Choroid plexus epithelial cell (primary cell): Measurements from ENCODE around the gene PAPSS1.
A peak's percentile ranks its signal among the peaks of the same experiment; 100 is the strongest.

ENCODE experiments used
- DNase-seq: peaks from one replicate; pipeline ENCODE4 v3.0.0-alpha.2; 2010; ENCODE audit warnings: low read depth
- H3K4me3 ChIP-seq: 2 replicates; pipeline ENCODE4 v1.5.1; 2011; ENCODE audit warnings: low read depth, mild to moderate bottlenecking, control low read depth, low read length, moderate library complexity
- TF ChIP-seq, protein P1 (sequence below): conservative IDR thresholded peaks from 2 replicates; pipeline ENCODE4 v1.5.1; 2011; ENCODE audit warnings: low read depth, mild to moderate bottlenecking, control low read depth, inconsistent platforms, low read length, moderate library complexity

PAPSS1 gene

GRCh38 chr4:107719922-107720722 lies at the start of gene PAPSS1:
Gene PAPSS1, minus strand, starts transcription at chr4:107720234. Its CDS starts 55 bp downstream, at chr4:107720179.
- DNase-seq = peak; percentile 98
- H3K4me3 ChIP-seq = peak within 1 kb of the TSS; percentile 94
- TF ChIP-seq, protein P1, sequence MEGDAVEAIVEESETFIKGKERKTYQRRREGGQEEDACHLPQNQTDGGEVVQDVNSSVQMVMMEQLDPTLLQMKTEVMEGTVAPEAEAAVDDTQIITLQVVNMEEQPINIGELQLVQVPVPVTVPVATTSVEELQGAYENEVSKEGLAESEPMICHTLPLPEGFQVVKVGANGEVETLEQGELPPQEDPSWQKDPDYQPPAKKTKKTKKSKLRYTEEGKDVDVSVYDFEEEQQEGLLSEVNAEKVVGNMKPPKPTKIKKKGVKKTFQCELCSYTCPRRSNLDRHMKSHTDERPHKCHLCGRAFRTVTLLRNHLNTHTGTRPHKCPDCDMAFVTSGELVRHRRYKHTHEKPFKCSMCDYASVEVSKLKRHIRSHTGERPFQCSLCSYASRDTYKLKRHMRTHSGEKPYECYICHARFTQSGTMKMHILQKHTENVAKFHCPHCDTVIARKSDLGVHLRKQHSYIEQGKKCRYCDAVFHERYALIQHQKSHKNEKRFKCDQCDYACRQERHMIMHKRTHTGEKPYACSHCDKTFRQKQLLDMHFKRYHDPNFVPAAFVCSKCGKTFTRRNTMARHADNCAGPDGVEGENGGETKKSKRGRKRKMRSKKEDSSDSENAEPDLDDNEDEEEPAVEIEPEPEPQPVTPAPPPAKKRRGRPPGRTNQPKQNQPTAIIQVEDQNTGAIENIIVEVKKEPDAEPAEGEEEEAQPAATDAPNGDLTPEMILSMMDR = no peak

- TF ChIP-seq, protein P1 = peak; percentile 43
- DNase-seq = peak; percentile 36
- no peak overlapping the region for H3K4me3 ChIP-seq
Observed at GRCh38 chr4:107760281-107760947, 40.4 kb upstream of the PAPSS1 start.

GRCh38 chr4:107757864-107758476 lies 37.9 kb upstream of the PAPSS1 start:
- no peak overlapping the region for H3K4me3 ChIP-seq
- TF ChIP-seq, protein P1 = peak; percentile 40
- DNase-seq = peak; percentile 64

- DNase-seq = no peak
- TF ChIP-seq, protein P1 = no peak
- no peak overlapping the region for H3K4me3 ChIP-seq
Observed at GRCh38 chr4:107757283-107757682, 37.2 kb upstream of the PAPSS1 start.

DNA sequence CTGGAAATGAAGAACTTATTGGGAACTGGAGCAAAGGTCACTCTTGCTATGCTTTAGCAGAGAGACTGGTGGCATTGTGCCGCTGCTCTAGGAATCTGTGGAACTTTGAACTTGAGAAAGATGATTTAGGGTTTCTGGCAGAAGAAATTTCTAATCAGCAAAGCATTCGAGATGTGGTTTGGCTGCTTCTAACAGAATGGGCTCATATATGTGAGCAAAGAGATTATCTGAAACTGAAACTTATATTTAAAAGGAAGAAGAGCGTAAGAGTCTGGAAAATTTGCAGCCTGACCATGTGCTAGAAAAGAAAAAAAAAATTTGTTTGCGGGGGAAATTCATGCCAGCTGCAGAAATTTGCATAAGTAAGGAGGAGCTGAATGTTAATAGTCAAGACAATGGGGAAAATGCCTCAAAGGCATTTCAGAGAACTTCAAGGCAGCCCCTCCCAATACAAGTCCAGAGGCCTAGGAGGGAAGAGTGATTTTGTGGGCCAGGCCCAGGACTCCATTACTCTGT lies 35.9 kb upstream of the PAPSS1 start:
- no peak overlapping the region for H3K4me3 ChIP-seq
- TF ChIP-seq, protein P1 = no peak
- DNase-seq = peak; percentile 46

GRCh38 chr4:107751670-107752069 lies 31.6 kb upstream of the PAPSS1 start:
- TF ChIP-seq, protein P1 = no peak
- peak; percentile 36 for DNase-seq

More at GRCh38 chr4:107751670-107752069, 31.6 kb upstream of the PAPSS1 start:
- no peak overlapping the region for H3K4me3 ChIP-seq
